ENCODE results near the gene DARS2. TPM values are rescaled to one million over a fixed set of nuclear protein-coding genes. Genes with fewer than 3 reads are reported as not detected.
"Not testable (repeated sequence)": the region's sequence is repeated elsewhere in the genome, so short reads cannot be mapped to it uniquely, and the experiment has no call there.

Gene DARS2
- total RNA-seq, 2 donors from 2014 or later, result 11.3 to 18.1 TPM

- Histone ChIP-seq H3K9me3 (no peaks in the 10 kb centered on the region), H3K27me3 (replicated peaks; ENCODE audit: insufficient read depth) (no peaks in the 10 kb centered on the region), H3K4me3 (no peak overlapping the region), H3K27ac (no peak overlapping the region), H3K36me3 (no peaks in the 10 kb centered on the region), H3K4me1 (replicated peaks) (no peaks in the 10 kb centered on the region)
- intact Hi-C loops (cut with DNase I), result no loop called here
- DNase-seq (ENCODE audit: low spot score), result no peak
- TF ChIP-seq POLR2AphosphoS5 (IDR thresholded peaks at IDR 0.05) (no peak), POLR2A (IDR thresholded peaks at IDR 0.05) (no peak)
- TF ChIP-seq, protein P1, sequence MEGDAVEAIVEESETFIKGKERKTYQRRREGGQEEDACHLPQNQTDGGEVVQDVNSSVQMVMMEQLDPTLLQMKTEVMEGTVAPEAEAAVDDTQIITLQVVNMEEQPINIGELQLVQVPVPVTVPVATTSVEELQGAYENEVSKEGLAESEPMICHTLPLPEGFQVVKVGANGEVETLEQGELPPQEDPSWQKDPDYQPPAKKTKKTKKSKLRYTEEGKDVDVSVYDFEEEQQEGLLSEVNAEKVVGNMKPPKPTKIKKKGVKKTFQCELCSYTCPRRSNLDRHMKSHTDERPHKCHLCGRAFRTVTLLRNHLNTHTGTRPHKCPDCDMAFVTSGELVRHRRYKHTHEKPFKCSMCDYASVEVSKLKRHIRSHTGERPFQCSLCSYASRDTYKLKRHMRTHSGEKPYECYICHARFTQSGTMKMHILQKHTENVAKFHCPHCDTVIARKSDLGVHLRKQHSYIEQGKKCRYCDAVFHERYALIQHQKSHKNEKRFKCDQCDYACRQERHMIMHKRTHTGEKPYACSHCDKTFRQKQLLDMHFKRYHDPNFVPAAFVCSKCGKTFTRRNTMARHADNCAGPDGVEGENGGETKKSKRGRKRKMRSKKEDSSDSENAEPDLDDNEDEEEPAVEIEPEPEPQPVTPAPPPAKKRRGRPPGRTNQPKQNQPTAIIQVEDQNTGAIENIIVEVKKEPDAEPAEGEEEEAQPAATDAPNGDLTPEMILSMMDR (IDR thresholded peaks at IDR 0.05), result no peak
- WGBS, result 94% methylated on average over 2 of the region's 2 CpGs
Measured at GRCh38 chr1:173789841-173790240, 34.6 kb upstream of the DARS2 start.

GRCh38 chr1:173798078-173798477, 26.4 kb upstream of the DARS2 start:
- no peaks in the 10 kb centered on the region for H3K27me3 ChIP-seq (replicated peaks; ENCODE audit: insufficient read depth)
- intact Hi-C loops (cut with DNase I), result no loop called here
- no peaks in the 10 kb centered on the region for H3K9me3 ChIP-seq
- DNase-seq (ENCODE audit: low spot score), result no peak
- H3K4me1 ChIP-seq (replicated peaks), result no peaks in the 10 kb centered on the region
- TF ChIP-seq, protein P1 (IDR thresholded peaks at IDR 0.05), result no peak
- TF ChIP-seq POLR2AphosphoS5 (IDR thresholded peaks at IDR 0.05) (no peak), POLR2A (IDR thresholded peaks at IDR 0.05) (no peak)
- no peak overlapping the region for H3K27ac ChIP-seq
- H3K4me3 ChIP-seq, result no peak overlapping the region
- no peaks in the 10 kb centered on the region for H3K36me3 ChIP-seq

DNA sequence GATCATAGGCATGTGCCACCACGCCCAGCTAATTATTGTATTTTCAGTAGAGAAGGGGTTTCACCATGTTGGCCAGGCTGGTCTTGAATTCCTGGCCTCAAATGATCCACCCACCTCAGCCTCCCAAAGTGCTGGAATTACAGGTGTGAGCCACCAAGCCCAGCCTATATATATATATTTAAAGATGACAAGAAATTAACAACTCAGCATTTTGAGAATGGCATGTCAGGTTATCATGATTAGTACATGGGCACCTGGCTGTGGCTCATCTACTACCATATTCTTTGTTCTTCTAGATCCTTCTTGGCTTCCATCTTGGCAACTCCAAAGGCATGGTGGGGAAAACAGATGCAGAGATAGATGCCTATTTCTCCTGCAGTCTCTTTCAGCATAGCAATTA, 24.5 kb upstream of the DARS2 start:
- H3K36me3 ChIP-seq; DNase-seq (ENCODE audit: low spot score); H3K4me1 ChIP-seq (replicated peaks); H3K4me3 ChIP-seq; H3K27ac ChIP-seq; intact Hi-C loops (cut with DNase I); H3K27me3 ChIP-seq (replicated peaks; ENCODE audit: insufficient read depth); H3K9me3 ChIP-seq: not testable (repeated sequence)
- 100% methylated on average over 1 of the region's 1 CpG for WGBS

GRCh38 chr1:173802961-173803360, 21.5 kb upstream of the DARS2 start:
- DNase-seq (ENCODE audit: low spot score), result no peak
- Histone ChIP-seq H3K4me3 (no peak overlapping the region), H3K4me1 (replicated peaks) (no peaks in the 10 kb centered on the region), H3K27ac (no peak overlapping the region), H3K36me3 (no peaks in the 10 kb centered on the region), H3K27me3 (replicated peaks; ENCODE audit: insufficient read depth) (no peaks in the 10 kb centered on the region), H3K9me3 (no peaks in the 10 kb centered on the region)
- 93% methylated on average over 2 of the region's 2 CpGs for WGBS
- TF ChIP-seq POLR2A (IDR thresholded peaks at IDR 0.05) (no peak), POLR2AphosphoS5 (IDR thresholded peaks at IDR 0.05) (no peak)
- TF ChIP-seq, protein P1 (IDR thresholded peaks at IDR 0.05), result no peak
- intact Hi-C loops (cut with DNase I), result no loop called here

GRCh38 chr1:173813654-173814053, 10.8 kb upstream of the DARS2 start:
- H3K4me3 ChIP-seq; H3K27ac ChIP-seq; intact Hi-C loops (cut with DNase I); H3K4me1 ChIP-seq (replicated peaks); H3K36me3 ChIP-seq; H3K9me3 ChIP-seq; H3K27me3 ChIP-seq (replicated peaks; ENCODE audit: insufficient read depth); DNase-seq (ENCODE audit: low spot score): not testable (repeated sequence)
- WGBS, result 97% methylated on average over 5 of the region's 5 CpGs

DNA sequence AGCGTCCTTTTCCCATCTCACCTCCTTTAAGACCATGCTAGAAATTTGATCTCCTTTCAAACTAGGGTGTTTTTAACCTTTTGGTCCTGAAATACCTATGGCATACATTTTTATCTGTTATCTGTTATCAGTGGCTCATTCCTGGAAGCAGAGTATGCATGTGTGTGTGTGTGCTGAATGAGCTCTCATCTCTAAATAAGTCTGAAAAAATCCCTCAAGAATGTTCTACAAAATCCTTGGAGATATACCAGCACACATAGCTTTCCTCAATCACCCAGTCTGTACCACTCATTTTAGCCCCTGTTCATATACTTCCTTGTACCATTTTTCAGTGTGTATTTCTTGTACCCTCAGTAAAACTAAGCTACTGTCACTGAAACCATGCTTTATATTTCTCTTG, 6.0 kb upstream of the DARS2 start:
- no peak overlapping the region for H3K4me3 ChIP-seq
- intact Hi-C loops (cut with DNase I), result no loop called here
- 92% methylated on average over 1 of the region's 1 CpG for WGBS
- TF ChIP-seq POLR2A (IDR thresholded peaks at IDR 0.05), result no peak
- TF ChIP-seq, protein P1 (IDR thresholded peaks at IDR 0.05), result no peak
- TF ChIP-seq POLR2AphosphoS5 (IDR thresholded peaks at IDR 0.05), result no peak
- H3K36me3 ChIP-seq, result no peaks in the 10 kb centered on the region
- no peaks in the 10 kb centered on the region for H3K4me1 ChIP-seq (replicated peaks)
- no peaks in the 10 kb centered on the region for H3K27me3 ChIP-seq (replicated peaks; ENCODE audit: insufficient read depth)
- H3K9me3 ChIP-seq, result no peaks in the 10 kb centered on the region
- DNase-seq (ENCODE audit: low spot score), result no peak
- H3K27ac ChIP-seq, result no peak overlapping the region
